ENCODE measurements around the gene RBM41.

The RBM41 gene

GRCh38 chrX:107047622-107048021 lies 71.0 kb downstream of the RBM41 start:
- CTCF ChIA-PET, result no interaction called here
- DNase-seq (ENCODE audit: low read depth, low spot score), result no peak
- no peak for TF ChIP-seq CTCF (IDR thresholded peaks at IDR 0.05; ENCODE audit: insufficient read depth, low read length, missing control alignments)
- no peak overlapping the region for H3K4me3 ChIP-seq (ENCODE audit: low read depth, low read length)
- POLR2A ChIA-PET, result no interaction called here

GRCh38 chrX:107029752-107030151 lies 88.9 kb downstream of the RBM41 start:
- POLR2A ChIA-PET, result interaction anchor here (0.6 kb wide), 1 partner anchor 687 kb away, joined by 3 read pairs; no protein-coding TSS in a partner anchor
- H3K4me3 ChIP-seq (ENCODE audit: low read depth, low read length), result no peak overlapping the region
- DNase-seq (ENCODE audit: low read depth, low spot score), result no peak
- CTCF ChIA-PET, result interaction anchor here (0.8 kb wide), 1 partner anchor 14 kb away, joined by 3 read pairs; no protein-coding TSS in a partner anchor
- TF ChIP-seq CTCF (IDR thresholded peaks at IDR 0.05; ENCODE audit: insufficient read depth, low read length, missing control alignments), result no peak

GRCh38 chrX:107025545-107025944 lies 93.1 kb downstream of the RBM41 start:
- TF ChIP-seq CTCF (IDR thresholded peaks at IDR 0.05; ENCODE audit: insufficient read depth, low read length, missing control alignments), result peak; percentile 40
- DNase-seq (ENCODE audit: low read depth, low spot score), result no peak
- CTCF ChIA-PET, result interaction anchor here (0.6 to 1.2 kb wide), 7 partner anchors 128 to 977 kb away, joined by 3 to 5 read pairs (median 3); no protein-coding TSS in a partner anchor
- POLR2A ChIA-PET, result no interaction called here
- no peak overlapping the region for H3K4me3 ChIP-seq (ENCODE audit: low read depth, low read length)

- CTCF ChIA-PET, result interaction anchor here (1.3 kb wide), 1 partner anchor 15 kb away, joined by 3 read pairs; no protein-coding TSS in a partner anchor
- POLR2A ChIA-PET, result no interaction called here
- peak; percentile 7 for DNase-seq (ENCODE audit: low read depth, low spot score)
- TF ChIP-seq CTCF (IDR thresholded peaks at IDR 0.05; ENCODE audit: insufficient read depth, low read length, missing control alignments), result no peak
- H3K4me3 ChIP-seq (ENCODE audit: low read depth, low read length), result no peak overlapping the region
These were observed 103.7 kb downstream of the RBM41 start for GRCh38 chrX:107014936-107015335.

Data from AG04449 (cell line).